ENCODE results near the gene ARHGAP30.

ARHGAP30 gene

DNA sequence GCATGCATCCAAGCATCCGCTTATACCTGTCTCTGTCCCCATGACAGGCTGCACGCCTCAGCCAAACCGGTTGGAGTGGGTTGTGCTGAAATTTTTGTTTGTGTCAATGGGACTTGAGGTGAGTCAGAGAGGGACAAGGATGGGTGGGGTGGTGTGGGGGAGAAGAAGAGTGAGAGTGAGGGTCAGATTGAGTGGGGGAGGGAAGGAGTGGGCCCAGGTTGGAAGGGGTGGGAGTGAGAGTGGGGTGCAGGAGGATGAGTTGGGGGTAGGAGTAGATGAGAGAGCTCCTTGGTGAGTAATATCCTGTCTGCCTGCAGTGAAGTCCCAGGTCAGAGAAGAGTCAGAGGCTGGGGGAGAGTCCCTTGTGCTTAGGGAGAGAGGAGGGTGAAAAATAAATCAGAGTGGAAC, 22.9 kb upstream of the ARHGAP30 start:
- peak; percentile 35 for DNase-seq
- Histone ChIP-seq H3K36me3 (replicated peaks) (no peaks in the 10 kb centered on the region), H3K4me3 (ENCODE audit: low read depth, low read length) (no peak overlapping the region), H3K27ac (no peak overlapping the region), H3K27me3 (replicated peaks) (no peaks in the 10 kb centered on the region)
- TF ChIP-seq, protein P1, sequence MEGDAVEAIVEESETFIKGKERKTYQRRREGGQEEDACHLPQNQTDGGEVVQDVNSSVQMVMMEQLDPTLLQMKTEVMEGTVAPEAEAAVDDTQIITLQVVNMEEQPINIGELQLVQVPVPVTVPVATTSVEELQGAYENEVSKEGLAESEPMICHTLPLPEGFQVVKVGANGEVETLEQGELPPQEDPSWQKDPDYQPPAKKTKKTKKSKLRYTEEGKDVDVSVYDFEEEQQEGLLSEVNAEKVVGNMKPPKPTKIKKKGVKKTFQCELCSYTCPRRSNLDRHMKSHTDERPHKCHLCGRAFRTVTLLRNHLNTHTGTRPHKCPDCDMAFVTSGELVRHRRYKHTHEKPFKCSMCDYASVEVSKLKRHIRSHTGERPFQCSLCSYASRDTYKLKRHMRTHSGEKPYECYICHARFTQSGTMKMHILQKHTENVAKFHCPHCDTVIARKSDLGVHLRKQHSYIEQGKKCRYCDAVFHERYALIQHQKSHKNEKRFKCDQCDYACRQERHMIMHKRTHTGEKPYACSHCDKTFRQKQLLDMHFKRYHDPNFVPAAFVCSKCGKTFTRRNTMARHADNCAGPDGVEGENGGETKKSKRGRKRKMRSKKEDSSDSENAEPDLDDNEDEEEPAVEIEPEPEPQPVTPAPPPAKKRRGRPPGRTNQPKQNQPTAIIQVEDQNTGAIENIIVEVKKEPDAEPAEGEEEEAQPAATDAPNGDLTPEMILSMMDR (IDR thresholded peaks at IDR 0.05; ENCODE audit: low read depth, low read length, missing control alignments): no peak
- in situ Hi-C loops (cut with HindIII; ENCODE audit: low pct_ligation_motif_present, low sequenced_read_pairs): no loop called here

DNA sequence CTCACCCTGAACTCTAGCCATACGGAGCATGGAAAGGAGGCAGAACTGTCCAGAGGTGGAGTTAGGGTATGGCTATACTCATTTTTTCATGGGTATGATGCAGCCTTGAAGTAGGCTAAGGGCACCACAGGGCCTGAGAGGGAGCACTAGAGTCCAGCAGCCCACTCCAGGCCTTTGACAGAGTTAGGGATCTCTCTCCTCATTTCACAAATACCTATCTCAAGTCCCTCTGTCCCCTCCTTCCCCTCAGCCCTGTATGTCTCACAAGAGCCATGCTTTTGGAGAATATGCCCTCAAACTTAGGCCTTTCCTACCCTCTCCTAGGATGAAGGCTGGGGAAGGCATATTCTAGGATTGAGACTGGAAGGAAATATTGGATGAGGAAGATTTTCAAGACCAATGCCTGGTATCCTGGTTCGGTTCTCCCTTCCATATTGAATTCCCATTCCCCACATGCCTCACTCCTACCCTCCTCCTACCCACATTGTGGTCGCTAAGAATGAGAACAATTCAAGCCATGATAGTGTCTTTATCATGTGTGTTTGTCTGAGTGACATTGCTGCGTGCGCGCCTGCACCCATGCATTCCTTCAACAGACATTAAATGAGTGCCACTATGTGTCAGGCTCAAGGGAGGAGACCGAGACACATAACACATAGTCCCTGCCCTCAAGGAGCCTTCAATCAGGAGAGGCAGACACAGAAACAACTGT, 22.3 kb upstream of the ARHGAP30 start:
- TF ChIP-seq, protein P1 (IDR thresholded peaks at IDR 0.05; ENCODE audit: low read depth, low read length, missing control alignments): no peak
- H3K36me3 ChIP-seq (replicated peaks): no peaks in the 10 kb centered on the region
- in situ Hi-C loops (cut with HindIII; ENCODE audit: low pct_ligation_motif_present, low sequenced_read_pairs): no loop called here
- no peaks in the 10 kb centered on the region for H3K27me3 ChIP-seq (replicated peaks)
- H3K4me3 ChIP-seq (ENCODE audit: low read depth, low read length): no peak overlapping the region
- H3K27ac ChIP-seq: no peak overlapping the region
- DNase-seq: no peak

DNA sequence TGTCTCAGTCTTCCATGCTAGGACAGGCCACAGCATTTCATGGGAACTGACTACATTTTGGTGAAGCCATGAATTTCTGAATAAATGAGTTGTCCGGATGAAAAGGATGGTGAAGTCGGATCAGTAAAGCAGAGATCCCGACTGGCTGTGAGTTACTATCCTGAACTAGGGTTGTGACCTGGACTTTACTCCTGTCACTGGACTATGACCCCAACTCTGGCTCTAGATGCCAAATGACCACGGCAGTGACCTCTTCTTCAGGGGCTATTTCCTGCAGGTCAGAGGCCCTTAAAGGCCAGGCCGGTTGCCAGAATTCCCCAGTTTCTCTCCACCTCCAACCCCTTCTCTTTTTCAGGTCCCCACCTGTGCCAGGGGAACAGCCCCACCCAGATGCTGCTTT, 21.4 kb upstream of the ARHGAP30 start:
- H3K27ac ChIP-seq: no peak overlapping the region
- H3K27me3 ChIP-seq (replicated peaks): no peaks in the 10 kb centered on the region
- no peak overlapping the region for H3K4me3 ChIP-seq (ENCODE audit: low read depth, low read length)
- TF ChIP-seq, protein P1 (IDR thresholded peaks at IDR 0.05; ENCODE audit: low read depth, low read length, missing control alignments): no peak
- no peaks in the 10 kb centered on the region for H3K36me3 ChIP-seq (replicated peaks)
- in situ Hi-C loops (cut with HindIII; ENCODE audit: low pct_ligation_motif_present, low sequenced_read_pairs): no loop called here
- DNase-seq: no peak

DNA sequence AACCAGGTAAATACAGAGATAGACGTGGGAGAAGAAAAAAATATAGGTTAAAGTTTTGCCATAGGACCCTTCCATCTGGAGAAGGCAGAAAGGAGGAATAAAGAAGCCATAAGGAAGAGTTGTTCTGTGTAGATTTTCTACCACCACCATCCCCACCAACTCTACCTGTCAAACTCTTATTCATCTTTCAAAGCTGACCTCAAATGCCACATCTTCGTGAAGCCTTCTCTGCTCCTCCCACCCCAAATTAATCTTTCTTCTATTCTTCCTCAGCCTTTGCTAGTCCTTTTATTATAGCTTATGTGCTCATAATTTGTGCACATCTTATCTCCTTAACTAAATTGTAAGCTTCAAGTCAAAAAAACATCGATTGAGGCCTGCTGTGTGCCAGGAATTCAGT, 20.9 kb upstream of the ARHGAP30 start:
- DNase-seq: no peak
- Histone ChIP-seq H3K36me3 (replicated peaks) (no peaks in the 10 kb centered on the region), H3K27ac (no peak overlapping the region), H3K4me3 (ENCODE audit: low read depth, low read length) (no peak overlapping the region), H3K27me3 (replicated peaks) (no peaks in the 10 kb centered on the region)
- in situ Hi-C loops (cut with HindIII; ENCODE audit: low pct_ligation_motif_present, low sequenced_read_pairs): no loop called here
- TF ChIP-seq, protein P1 (IDR thresholded peaks at IDR 0.05; ENCODE audit: low read depth, low read length, missing control alignments): no peak

DNA sequence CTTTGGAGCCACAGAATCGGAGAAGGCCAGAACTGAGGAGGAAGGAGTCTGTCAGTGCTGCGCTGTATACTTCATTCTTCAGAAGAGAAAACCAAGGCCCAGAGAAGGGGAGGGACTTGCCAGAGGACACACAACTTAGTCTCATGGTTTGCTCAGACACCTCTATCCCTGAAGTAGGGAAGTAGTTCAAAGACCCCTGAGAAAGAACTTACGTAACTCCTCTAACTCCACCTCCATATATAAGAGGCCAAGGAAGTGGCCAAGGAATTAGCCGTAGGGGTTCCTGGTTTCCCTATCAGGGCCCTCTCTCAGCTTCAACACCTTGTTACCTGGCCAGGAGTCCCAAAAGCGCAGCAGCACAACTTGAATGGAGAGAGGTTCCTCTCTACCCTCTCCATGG, 20.2 kb upstream of the ARHGAP30 start:
- no peak overlapping the region for H3K4me3 ChIP-seq (ENCODE audit: low read depth, low read length)
- H3K27ac ChIP-seq: no peak overlapping the region
- no peak for DNase-seq
- no peaks in the 10 kb centered on the region for H3K27me3 ChIP-seq (replicated peaks)
- TF ChIP-seq, protein P1 (IDR thresholded peaks at IDR 0.05; ENCODE audit: low read depth, low read length, missing control alignments): no peak
- H3K36me3 ChIP-seq (replicated peaks): no peaks in the 10 kb centered on the region
- in situ Hi-C loops (cut with HindIII; ENCODE audit: low pct_ligation_motif_present, low sequenced_read_pairs): no loop called here
